Measurements from ENCODE around the gene DCLRE1C.
"Not testable (repeated sequence)": the region's sequence is repeated elsewhere in the genome, so short reads cannot be mapped to it uniquely, and the experiment has no call there.

Gene DCLRE1C

GRCh38 chr10:14975672-14976273, 21.9 kb upstream of the DCLRE1C start:
- no peak for TF ChIP-seq CTCF (IDR thresholded peaks at IDR 0.05)
- no peak overlapping the region for H3K27ac ChIP-seq
- H3K4me3 ChIP-seq (ENCODE audit: low read depth in 1 of 2, low read length in 1 of 2), result no peak overlapping the region
- H3K4me1 ChIP-seq (ENCODE audit: control insufficient read depth in 1 of 2, insufficient read depth in 1 of 2, low read depth in 1 of 2, low read length in 1 of 2), result no peaks in the 10 kb centered on the region
- H3K27me3 ChIP-seq, result peaks cover 23% of the 10 kb centered on the region
- no peaks in the 10 kb centered on the region for H3K36me3 ChIP-seq
- peaks cover 9% of the 10 kb centered on the region for H3K9me3 ChIP-seq

- not testable (repeated sequence) for H3K9me3 ChIP-seq; H3K27ac ChIP-seq; H3K4me3 ChIP-seq (ENCODE audit: low read depth in 1 of 2, low read length in 1 of 2); H3K4me1 ChIP-seq (ENCODE audit: control insufficient read depth in 1 of 2, insufficient read depth in 1 of 2, low read depth in 1 of 2, low read length in 1 of 2); H3K36me3 ChIP-seq
- H3K27me3 ChIP-seq, result peaks cover 23% of the 10 kb centered on the region
Observed at GRCh38 chr10:14974153-14974998, 20.5 kb upstream of the DCLRE1C start.

GRCh38 chr10:14971867-14972448, 18.1 kb upstream of the DCLRE1C start:
- TF ChIP-seq CTCF (IDR thresholded peaks at IDR 0.05), result no peak
- Histone ChIP-seq H3K27ac (no peak overlapping the region), H3K36me3 (no peaks in the 10 kb centered on the region)

GRCh38 chr10:14967897-14968296, 14.0 kb upstream of the DCLRE1C start:
- TF ChIP-seq CTCF (IDR thresholded peaks at IDR 0.05), result no peak
- no peaks in the 10 kb centered on the region for H3K36me3 ChIP-seq
- no peaks in the 10 kb centered on the region for H3K9me3 ChIP-seq
- H3K27ac ChIP-seq, result no peak overlapping the region
- no peaks in the 10 kb centered on the region for H3K4me1 ChIP-seq (ENCODE audit: control insufficient read depth in 1 of 2, insufficient read depth in 1 of 2, low read depth in 1 of 2, low read length in 1 of 2)
- H3K4me3 ChIP-seq (ENCODE audit: low read depth in 1 of 2, low read length in 1 of 2), result no peak overlapping the region
- no peaks in the 10 kb centered on the region for H3K27me3 ChIP-seq

More at GRCh38 chr10:14971867-14972448, 18.1 kb upstream of the DCLRE1C start:
- H3K9me3 ChIP-seq, result no peaks in the 10 kb centered on the region
- no peaks in the 10 kb centered on the region for H3K4me1 ChIP-seq (ENCODE audit: control insufficient read depth in 1 of 2, insufficient read depth in 1 of 2, low read depth in 1 of 2, low read length in 1 of 2)
- no peak overlapping the region for H3K4me3 ChIP-seq (ENCODE audit: low read depth in 1 of 2, low read length in 1 of 2)
- peaks cover 23% of the 10 kb centered on the region for H3K27me3 ChIP-seq

GRCh38 chr10:14959221-14960057, 5.5 kb upstream of the DCLRE1C start, which contains the start of gene MEIG1:
Gene MEIG1, plus strand, starts transcription at chr10:14959388. Its CDS starts 7,081 bp downstream, at chr10:14966469.
- H3K27me3 ChIP-seq, result no peaks in the 10 kb centered on the region
- no peaks in the 10 kb centered on the region for H3K36me3 ChIP-seq
- H3K4me3 ChIP-seq (ENCODE audit: low read depth in 1 of 2, low read length in 1 of 2), result peak within 1 kb of the TSS; percentile 76 to 86
- TF ChIP-seq CTCF (IDR thresholded peaks at IDR 0.05), result no peak
- H3K4me1 ChIP-seq (ENCODE audit: control insufficient read depth in 1 of 2, insufficient read depth in 1 of 2, low read depth in 1 of 2, low read length in 1 of 2), result peaks cover 21 to 24% of the 10 kb centered on the region in 2 experiments
- H3K27ac ChIP-seq, result peak within 1 kb of the TSS; percentile 76
- H3K9me3 ChIP-seq, result no peaks in the 10 kb centered on the region
